Stimulated activated CD8-positive, alpha-beta memory T cell treated with anti-CD3 and anti-CD28 coated beads, Interleukin-2, amount 100 ng/mL, for 1 hour (primary cell): ENCODE measurements around the gene EIF3B.
"Not testable (repeated sequence)": the region's sequence is repeated elsewhere in the genome, so short reads cannot be mapped to it uniquely, and the experiment has no call there.

Experiments
- DNase-seq, 2 donors: peaks; one replicate each; pipeline ENCODE4 v3.0.0-alpha.2; 2020; ENCODE audit warnings: low read depth in 2 of 2

EIF3B gene

GRCh38 chr7:2376351-2377154 is 21.9 kb downstream of the EIF3B start:
- DNase-seq = no peak

DNA sequence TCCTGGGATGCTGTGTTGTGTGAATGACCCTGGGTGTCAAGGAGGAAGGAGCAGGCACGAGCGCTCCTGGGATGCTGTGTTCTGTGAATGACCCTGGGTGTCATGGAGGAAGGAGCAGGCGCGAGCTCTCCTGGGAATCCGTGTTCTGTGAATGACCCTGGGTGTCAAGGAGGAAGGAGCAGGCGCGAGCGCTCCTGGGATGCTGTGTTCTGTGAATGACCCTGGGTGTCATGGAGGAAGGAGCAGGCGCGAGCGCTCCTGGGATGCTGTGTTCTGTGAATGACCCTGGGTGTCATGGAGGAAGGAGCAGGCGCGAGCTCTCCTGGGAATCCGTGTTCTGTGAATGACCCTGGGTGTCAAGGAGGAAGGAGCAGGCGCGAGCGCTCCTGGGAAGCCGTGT is 22.9 kb downstream of the EIF3B start:
- DNase-seq = not testable (repeated sequence)

DNA sequence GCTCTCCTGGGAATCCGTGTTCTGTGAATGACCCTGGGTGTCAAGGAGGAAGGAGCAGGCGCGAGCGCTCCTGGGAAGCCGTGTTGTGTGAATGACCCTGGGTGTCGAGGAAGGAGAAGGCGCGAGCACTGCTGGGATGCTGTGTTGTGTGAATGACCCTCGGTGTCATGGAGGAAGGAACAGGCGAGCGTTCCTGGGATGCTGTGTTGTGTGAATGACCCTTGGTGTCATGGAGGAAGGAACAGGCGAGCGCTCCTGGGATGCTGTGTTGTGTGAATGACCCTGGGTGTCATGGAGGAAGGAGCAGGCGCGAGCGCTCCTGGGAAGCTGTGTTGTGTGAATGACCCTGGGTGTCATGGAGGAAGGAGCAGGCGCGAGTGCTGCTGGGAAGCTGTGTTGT is 23.5 kb downstream of the EIF3B start:
- not testable (repeated sequence) for DNase-seq

DNA sequence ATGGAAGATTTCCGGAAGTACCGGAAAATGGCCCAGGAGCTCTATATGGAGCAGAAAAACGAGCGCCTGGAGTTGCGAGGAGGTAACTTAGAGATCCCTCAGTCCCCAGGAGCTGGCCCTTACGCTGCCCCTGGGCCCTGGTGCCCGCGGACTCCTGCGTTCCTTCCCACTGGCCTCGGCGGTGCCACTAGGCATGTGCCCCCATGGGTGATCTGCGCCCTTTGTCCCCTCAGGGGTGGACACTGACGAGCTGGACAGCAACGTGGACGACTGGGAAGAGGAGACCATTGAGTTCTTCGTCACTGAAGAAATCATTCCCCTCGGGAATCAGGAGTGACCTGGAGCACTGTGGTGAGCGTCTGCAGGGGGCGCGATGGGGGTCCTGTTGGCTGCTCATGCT is 24.5 kb downstream of the EIF3B start:
- DNase-seq = no peak

DNA sequence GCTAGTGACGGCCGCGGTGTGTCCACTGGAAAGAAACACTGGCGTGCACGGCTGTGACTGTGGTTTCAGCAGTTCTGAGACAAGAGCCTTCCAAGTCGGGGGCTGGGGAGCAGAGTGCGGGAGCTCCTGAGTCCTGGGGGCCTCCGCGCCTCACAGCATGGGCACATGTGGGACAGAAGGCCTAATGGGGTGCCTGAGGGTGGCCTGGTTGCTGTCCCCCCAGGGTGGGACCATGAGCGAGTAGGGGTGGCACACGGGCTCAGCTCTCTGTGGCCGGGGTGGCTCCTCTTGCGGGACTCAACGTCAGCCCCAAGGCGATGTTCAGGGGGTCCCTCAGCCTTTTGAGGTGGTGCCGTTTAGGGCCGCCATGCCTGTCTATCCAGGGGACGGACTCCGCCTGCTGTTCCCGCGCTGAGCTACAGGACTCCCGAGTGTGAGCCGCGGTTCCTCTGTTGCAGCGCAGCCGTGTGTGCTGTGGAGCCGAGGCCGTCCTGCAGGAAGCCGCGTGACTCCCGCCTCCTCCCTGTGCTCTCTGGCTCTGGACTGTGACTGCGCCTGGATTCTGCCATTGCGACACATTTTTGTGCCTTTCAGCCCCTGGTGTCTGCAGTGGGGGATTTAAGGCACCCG is 25.3 kb downstream of the EIF3B start:
- no peak for DNase-seq

GRCh38 chr7:2380461-2380860 is 25.8 kb downstream of the EIF3B start:
- no peak for DNase-seq

- no peak for DNase-seq
Measured at GRCh38 chr7:2381227-2381626, 26.6 kb downstream of the EIF3B start.

DNA sequence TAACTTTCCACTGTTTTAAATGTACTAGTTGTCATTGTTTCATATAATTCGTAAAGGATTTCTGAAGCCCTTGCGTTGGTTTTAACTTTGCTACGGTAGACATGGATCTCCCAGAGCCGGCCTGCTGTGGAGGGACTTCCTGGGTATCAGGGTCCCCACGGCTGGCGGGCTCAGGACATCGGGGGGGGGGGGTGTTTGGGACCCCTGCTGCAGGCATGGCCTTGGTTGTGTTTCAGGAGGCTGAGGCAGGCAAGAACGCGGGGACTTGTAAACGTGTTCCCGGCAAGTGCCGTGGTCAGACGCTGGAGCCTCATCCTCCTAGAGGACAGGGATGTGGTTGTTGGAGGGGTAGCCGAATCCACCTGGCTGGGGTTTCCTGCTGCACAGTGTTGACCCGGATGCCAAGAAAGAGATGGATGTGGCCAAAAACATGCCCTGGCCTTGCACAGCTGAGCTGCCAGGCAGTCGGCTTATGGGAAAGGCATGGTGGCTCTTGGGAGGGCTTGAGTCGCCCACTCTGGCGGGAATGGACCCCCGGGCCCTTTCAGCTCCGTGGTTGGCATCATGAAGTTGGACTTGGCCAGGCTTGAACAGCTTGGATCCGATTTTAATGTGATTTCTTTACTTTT is 27.4 kb downstream of the EIF3B start:
- DNase-seq = no peak

DNA sequence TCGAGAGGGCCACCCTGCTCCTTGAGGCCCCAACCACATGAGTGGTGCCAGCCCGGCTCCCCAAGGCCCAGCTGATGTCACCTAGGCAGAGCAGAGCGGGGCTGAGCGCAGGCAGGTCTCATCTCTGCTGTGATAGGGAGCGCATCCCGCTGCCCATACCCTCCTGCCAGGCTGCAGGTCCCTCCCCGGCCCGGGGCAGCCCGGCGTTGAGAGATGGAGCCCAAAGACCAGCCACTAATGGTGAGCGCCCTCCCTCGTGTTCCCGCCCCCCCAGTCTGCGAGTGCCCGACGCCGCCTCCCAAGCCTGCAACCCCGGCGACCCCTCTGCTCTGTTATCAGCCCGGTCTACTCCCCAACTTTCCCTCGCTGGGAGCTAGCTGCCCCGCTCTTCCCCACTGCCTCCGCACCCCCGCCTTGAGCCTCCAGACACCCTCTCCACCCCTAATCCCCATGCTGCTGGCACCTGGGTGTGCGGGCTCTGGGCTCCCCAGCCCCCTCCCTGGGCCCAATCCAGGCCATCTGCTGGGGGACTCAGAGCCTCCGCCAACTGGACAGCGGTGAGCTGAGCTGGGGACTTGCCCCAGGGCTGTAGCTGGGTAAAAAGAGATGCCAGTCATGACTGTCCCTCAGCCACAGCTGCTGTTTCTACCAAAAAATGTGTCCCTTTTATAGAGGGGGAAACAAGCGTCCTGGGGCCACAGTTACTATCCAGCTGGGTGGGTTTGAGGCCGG is 29.1 kb downstream of the EIF3B start:
- no peak for DNase-seq

DNA sequence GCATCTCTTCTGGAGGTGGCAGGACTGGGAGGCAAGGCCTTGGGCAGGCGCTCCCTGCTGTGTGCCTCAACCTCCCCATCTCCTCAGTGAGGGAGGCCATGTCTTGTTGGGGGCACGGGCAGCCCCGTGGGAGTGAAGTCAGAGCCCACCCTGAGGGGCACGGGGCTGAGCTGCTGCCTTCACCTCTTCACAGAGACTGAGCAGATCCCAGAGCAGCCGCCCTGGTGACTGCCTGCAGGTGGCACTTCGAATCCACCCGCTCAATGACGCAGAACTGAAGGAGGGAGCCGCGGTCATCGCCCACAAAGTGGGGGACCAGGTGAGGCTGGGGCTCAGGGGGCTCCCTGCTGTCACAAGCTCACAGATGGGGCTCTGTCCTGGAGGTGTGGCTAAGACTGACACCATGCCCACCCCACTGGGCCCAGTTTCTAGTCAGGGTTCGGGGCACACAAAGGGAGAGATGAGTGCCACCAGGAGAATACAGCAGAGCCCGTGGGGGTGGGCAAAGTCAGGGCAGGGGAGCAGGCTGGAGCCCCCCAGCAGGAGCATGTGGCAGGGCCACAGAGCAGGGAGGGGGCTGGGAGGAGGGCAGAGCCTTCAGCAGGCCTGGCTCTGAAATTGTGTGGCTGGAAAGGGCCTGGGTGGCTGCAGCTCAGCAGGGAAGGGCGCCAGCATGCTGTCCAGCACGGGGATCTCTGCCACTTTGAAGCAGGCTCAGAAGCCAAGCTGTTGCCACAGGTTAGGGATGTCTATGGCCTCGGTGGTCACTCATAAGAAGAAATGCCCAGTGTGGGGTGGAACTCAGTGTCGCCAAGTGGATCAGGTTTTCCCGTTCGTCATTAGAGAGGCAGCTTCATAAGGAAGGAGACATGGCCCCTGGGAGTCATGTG is 30.0 kb downstream of the EIF3B start:
- no peak for DNase-seq

- DNase-seq = not testable (repeated sequence)
Measured at GRCh38 chr7:2386122-2386521, 31.5 kb downstream of the EIF3B start.

DNA sequence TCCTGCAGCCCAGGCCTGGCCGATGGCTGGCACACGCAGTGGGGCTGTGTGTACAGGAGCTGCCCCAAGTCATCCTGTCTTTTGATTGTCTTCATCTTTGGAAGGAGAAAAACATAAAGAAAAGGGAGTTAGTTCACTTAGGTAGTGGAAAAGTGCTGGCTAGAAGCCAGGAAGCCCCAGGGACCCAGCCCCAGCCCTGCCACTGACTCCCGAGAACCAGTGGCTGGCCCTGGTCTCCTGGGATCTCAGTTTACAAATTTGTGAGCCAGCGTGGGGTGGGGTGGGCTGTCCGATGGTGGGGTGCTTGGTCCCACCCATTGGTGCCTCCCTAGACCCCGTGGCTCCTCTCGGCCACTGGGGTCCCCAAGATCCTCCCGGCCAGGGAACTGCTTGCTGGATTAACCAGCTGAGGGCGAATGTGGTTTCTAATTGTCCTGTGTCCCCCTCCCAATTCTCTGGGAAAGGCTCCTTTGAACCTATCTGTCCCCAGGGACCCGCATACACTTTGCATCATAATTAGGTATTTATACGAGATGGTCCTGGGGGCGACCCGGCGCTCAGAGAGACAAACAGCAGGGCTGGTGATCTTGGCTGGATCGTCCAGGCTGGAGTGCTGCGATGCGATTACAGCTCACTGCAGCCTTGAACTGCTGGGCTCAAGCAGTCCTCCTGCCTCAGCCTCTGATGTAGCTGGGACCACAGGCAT is 32.5 kb downstream of the EIF3B start:
- DNase-seq = no peak

- no peak for DNase-seq
Measured at GRCh38 chr7:2387897-2388636, 33.4 kb downstream of the EIF3B start.

DNA sequence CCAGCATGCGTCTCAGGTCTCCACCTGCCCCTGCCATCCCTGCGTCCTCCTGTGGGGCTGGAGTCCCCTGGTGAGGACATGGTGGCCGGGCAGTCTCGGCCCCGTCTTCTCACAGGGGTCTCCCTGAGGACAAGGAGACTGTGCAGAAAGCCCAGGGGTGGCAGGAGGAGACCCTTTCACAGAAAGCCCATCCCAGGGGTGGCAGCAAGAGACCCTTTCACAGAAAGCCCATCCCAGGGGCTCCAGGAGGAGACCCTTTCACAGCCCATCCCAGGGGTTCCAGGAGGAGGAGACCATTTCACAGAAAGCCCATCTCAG is 34.0 kb downstream of the EIF3B start:
- DNase-seq = no peak

GRCh38 chr7:2390020-2390816 is 35.6 kb downstream of the EIF3B start:
- not testable (repeated sequence) for DNase-seq

- no peak for DNase-seq
Measured at GRCh38 chr7:2393706-2394105, 39.1 kb downstream of the EIF3B start.

GRCh38 chr7:2394566-2395082 is 40.0 kb downstream of the EIF3B start:
- no peak for DNase-seq

DNA sequence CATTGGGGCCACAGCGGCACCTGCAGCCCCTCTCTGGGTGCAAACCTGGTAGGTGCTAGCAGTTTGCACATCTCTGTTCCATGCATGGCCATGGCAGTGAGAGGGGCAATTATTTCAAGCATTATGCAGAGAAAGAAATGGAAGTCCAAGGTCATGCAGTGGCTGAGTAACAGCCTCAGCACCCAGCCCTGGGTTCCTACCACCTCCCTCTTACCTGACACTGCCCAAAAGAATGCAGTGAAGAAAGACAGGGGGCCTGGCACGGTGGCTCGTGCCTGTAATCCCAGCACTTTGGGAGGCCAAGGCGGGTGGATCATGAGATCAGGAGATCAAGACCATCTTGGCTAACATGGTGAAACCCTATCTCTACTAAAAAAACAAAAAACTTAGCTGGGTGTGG is 43.9 kb downstream of the EIF3B start:
- no peak for DNase-seq
